ENCODE data around the gene SLC6A12. TPM values are rescaled to one million over a fixed set of nuclear protein-coding genes. Genes with fewer than 3 reads are reported as not detected.

Gene SLC6A12
- polyA plus RNA-seq, 1 donor (not counting 4 experiments of a cell fraction or from before 2014, with no cell fraction given), result not detected

DNA sequence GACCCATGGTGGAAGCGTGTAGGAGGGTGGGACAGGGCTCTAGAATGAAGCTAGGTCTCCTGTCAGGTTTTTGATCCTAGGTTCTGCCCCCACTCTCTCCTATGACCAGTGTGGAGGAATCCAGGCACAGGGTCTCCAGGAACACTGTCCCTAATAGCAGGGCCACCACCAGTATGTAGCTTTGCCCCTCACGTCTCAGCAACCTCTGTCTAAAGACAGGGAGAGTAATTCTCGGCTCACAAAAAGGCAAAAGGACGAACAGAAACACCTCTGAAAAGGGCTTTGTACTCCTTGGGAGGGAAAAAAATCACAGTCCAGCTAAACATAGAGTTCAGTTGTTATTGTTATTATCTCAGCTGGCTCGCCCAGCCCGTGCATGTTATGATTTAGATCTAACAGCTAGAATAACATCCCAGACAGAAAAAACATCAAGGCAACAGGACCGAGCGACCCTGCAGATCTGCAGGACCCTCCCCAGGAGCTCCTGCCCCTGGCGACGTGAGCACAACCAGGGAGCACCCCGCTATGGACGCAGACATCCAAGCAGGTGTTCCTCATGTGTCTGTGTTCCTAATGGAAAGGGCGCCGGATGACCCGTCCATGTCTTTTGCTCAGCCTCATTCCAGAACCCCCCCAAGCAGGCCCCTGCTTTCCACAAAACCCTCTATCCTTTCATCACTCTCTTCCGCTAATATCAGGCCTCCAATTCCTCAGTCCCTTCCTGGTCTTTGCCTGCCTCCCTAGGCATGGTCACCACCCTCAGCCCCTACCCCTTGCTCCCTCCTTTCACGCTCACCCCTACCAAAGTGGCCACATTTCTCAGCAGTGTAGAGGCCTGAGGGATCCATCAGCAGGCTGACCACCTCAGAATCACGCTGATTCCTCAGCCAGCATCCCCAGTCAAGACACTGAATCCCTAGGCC is 14.2 kb upstream of the SLC6A12 start:
- Histone ChIP-seq H3K4me1 (ENCODE audit: control insufficient read depth, extremely low read depth, insufficient read depth, low read length) (no peaks in the 10 kb centered on the region), H3K9me1 (ENCODE audit: control insufficient read depth, extremely low read depth, insufficient read depth, low read length) (no peaks in the 10 kb centered on the region), H3K4me2 (ENCODE audit: control insufficient read depth, extremely low read depth, insufficient read depth, low read depth, low read length) (no peak overlapping the region), H3K27ac (ENCODE audit: control insufficient read depth, insufficient read depth, low read length) (no peak overlapping the region), H4K20me1 (ENCODE audit: control insufficient read depth, extremely low read depth, insufficient read depth, low read length) (no peaks in the 10 kb centered on the region), H2AFZ (ENCODE audit: control insufficient read depth, low read length) (no peak overlapping the region), H3K9me3 (ENCODE audit: control insufficient read depth, low read depth, low read length) (no peaks in the 10 kb centered on the region), H3K9ac (ENCODE audit: control insufficient read depth, extremely low read depth, insufficient read depth, low read length) (no peak overlapping the region), H3K79me2 (ENCODE audit: control insufficient read depth, insufficient read depth, low read length) (no peaks in the 10 kb centered on the region), H3K36me3 (ENCODE audit: control insufficient read depth in 2 of 2, extremely low read depth in 1 of 2, insufficient read depth in 2 of 2, low read length in 2 of 2) (no peaks in the 10 kb centered on the region), H3K4me3 (ENCODE audit: control insufficient read depth in 2 of 3, extremely low read depth in 1 of 3, insufficient read depth in 2 of 3, low read depth in 1 of 3, low read length in 3 of 3) (no peak overlapping the region), H3K27me3 (ENCODE audit: control insufficient read depth, extremely low read depth, insufficient read depth, low read length) (peaks cover 18% of the 10 kb centered on the region)
- dilution Hi-C loops (cut with MboI; ENCODE audit: extremely low pct_ligation_motif_present, low sequenced_read_pairs), result no loop called here
- TF ChIP-seq, protein P1, sequence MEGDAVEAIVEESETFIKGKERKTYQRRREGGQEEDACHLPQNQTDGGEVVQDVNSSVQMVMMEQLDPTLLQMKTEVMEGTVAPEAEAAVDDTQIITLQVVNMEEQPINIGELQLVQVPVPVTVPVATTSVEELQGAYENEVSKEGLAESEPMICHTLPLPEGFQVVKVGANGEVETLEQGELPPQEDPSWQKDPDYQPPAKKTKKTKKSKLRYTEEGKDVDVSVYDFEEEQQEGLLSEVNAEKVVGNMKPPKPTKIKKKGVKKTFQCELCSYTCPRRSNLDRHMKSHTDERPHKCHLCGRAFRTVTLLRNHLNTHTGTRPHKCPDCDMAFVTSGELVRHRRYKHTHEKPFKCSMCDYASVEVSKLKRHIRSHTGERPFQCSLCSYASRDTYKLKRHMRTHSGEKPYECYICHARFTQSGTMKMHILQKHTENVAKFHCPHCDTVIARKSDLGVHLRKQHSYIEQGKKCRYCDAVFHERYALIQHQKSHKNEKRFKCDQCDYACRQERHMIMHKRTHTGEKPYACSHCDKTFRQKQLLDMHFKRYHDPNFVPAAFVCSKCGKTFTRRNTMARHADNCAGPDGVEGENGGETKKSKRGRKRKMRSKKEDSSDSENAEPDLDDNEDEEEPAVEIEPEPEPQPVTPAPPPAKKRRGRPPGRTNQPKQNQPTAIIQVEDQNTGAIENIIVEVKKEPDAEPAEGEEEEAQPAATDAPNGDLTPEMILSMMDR (optimal IDR thresholded peaks at IDR 0.05 in 1 of 3, IDR thresholded peaks at IDR 0.05 in 1 of 3, conservative IDR thresholded peaks at IDR 0.05 in 1 of 3; ENCODE audit: extremely low read depth in 1 of 3, insufficient read depth in 2 of 3, low read length in 3 of 3), result no peak
- no peak for TF ChIP-seq EZH2 (IDR thresholded peaks at IDR 0.05; ENCODE audit: low read length)
- DNase-seq (ENCODE audit: low read depth, low spot score) (no peak), FAIRE-seq (no peak)

DNA sequence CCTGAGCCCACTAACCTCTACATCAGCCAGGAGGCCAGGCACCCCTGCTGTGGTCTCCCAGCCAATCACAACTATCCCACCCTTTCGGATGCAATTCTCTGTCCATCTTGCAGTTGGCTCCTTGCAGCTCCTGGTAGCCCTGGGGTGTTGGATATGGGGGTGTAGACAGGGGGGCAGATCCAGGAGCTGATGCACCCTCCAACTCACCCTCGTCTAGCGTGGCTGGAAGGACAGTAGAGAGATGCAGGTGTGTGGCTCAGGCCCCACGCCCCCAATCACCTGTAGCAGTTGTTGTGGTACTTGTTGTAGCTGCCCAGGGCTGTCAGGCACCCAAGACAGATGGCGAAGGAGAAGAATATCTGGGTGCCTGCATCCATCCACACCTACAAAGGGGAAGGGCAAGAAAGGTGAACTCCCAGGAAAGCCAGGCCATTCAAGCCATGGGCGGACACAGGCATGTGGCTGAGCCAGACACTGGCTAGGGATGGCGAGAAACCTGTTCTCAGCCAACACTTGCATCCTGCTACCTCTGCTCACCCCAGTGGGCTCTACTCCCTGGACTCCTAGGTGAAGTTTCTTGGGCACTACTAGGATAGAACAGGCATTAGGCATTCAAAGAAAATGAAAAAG is 13.4 kb upstream of the SLC6A12 start:
- FAIRE-seq, result no peak
- no peak for TF ChIP-seq EZH2 (IDR thresholded peaks at IDR 0.05; ENCODE audit: low read length)
- TF ChIP-seq, protein P1 (optimal IDR thresholded peaks at IDR 0.05 in 1 of 3, IDR thresholded peaks at IDR 0.05 in 1 of 3, conservative IDR thresholded peaks at IDR 0.05 in 1 of 3; ENCODE audit: extremely low read depth in 1 of 3, insufficient read depth in 2 of 3, low read length in 3 of 3), result no peak

More for the DNA sequence above, 13.4 kb upstream of the SLC6A12 start:
- Histone ChIP-seq H3K27me3 (ENCODE audit: control insufficient read depth, extremely low read depth, insufficient read depth, low read length) (peaks cover 18% of the 10 kb centered on the region), H3K9ac (ENCODE audit: control insufficient read depth, extremely low read depth, insufficient read depth, low read length) (no peak overlapping the region), H3K4me1 (ENCODE audit: control insufficient read depth, extremely low read depth, insufficient read depth, low read length) (no peaks in the 10 kb centered on the region), H3K9me1 (ENCODE audit: control insufficient read depth, extremely low read depth, insufficient read depth, low read length) (no peaks in the 10 kb centered on the region), H3K9me3 (ENCODE audit: control insufficient read depth, low read depth, low read length) (no peaks in the 10 kb centered on the region), H2AFZ (ENCODE audit: control insufficient read depth, low read length) (no peak overlapping the region), H3K4me3 (ENCODE audit: control insufficient read depth in 2 of 3, extremely low read depth in 1 of 3, insufficient read depth in 2 of 3, low read depth in 1 of 3, low read length in 3 of 3) (no peak overlapping the region), H3K79me2 (ENCODE audit: control insufficient read depth, insufficient read depth, low read length) (no peaks in the 10 kb centered on the region), H3K4me2 (ENCODE audit: control insufficient read depth, extremely low read depth, insufficient read depth, low read depth, low read length) (no peak overlapping the region), H3K27ac (ENCODE audit: control insufficient read depth, insufficient read depth, low read length) (no peak overlapping the region), H3K36me3 (ENCODE audit: control insufficient read depth in 2 of 2, extremely low read depth in 1 of 2, insufficient read depth in 2 of 2, low read length in 2 of 2) (no peaks in the 10 kb centered on the region), H4K20me1 (ENCODE audit: control insufficient read depth, extremely low read depth, insufficient read depth, low read length) (no peaks in the 10 kb centered on the region)
- dilution Hi-C loops (cut with MboI; ENCODE audit: extremely low pct_ligation_motif_present, low sequenced_read_pairs), result no loop called here
- no peak for DNase-seq (ENCODE audit: low read depth, low spot score)
